ENCODE results near the gene RBPMS2.

RBPMS2 gene

DNA sequence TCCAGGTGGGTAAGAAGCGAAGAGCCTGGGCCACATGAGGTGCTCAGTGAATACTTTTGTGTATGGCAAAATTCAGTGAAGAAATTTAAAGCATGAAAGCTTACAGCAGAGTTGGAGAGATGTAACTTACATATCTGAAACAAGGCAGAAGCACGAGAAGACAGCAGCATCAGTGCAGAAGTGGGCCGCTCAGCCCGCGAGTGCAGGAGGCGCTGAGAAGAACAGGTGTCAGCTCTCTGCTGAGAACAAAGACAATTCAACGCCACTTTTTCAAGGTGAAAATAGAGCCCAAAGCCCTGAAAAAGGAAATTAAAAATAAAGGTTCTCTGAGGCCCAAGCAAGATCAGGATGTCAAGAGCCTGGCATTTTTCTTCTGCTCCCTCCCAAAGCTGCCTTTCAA, 58.3 kb downstream of the RBPMS2 start:
- DNase-seq = no peak

GRCh38 chr15:64716452-64716851, 58.9 kb downstream of the RBPMS2 start:
- DNase-seq = no peak

DNA sequence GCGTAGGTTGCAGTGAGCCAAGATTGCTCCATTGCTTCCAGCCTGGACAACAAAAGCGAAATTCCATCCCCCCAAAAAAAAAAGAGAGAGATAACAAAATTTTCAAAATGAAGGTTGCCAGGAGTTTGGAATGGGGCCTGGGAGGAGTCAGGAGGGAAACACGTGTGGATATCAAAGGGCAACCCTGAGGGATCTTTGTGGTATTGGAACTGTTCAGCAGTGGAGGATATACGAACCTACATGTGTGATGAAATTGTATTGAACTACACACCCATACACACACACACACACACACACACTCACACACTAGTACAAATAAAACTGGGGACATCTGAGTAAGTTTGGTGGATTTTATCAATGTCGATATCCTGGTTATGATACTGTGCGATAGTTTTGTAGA, 61.8 kb downstream of the RBPMS2 start:
- DNase-seq = no peak

DNA sequence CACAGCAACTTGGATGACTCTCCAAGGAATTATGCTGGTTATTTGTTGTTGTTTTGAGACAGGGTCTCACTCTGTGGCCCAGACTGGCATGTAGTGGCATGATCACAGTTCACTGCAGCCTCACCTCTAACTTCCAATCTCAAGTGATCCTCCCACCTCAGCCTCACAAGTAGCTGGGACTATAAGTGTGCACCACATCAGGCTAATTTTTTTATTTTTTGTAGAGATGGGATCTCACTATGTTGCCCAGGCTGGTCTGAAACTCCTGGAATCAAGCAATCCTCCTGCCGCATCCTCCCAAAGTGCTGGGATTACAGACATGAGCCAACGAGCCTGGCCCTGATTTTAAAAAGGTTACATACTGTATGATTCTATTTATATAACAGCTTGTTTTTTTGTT, 63.0 kb downstream of the RBPMS2 start:
- DNase-seq = no peak

GRCh38 chr15:64710676-64711428, 64.5 kb downstream of the RBPMS2 start:
- no peak for DNase-seq

DNA sequence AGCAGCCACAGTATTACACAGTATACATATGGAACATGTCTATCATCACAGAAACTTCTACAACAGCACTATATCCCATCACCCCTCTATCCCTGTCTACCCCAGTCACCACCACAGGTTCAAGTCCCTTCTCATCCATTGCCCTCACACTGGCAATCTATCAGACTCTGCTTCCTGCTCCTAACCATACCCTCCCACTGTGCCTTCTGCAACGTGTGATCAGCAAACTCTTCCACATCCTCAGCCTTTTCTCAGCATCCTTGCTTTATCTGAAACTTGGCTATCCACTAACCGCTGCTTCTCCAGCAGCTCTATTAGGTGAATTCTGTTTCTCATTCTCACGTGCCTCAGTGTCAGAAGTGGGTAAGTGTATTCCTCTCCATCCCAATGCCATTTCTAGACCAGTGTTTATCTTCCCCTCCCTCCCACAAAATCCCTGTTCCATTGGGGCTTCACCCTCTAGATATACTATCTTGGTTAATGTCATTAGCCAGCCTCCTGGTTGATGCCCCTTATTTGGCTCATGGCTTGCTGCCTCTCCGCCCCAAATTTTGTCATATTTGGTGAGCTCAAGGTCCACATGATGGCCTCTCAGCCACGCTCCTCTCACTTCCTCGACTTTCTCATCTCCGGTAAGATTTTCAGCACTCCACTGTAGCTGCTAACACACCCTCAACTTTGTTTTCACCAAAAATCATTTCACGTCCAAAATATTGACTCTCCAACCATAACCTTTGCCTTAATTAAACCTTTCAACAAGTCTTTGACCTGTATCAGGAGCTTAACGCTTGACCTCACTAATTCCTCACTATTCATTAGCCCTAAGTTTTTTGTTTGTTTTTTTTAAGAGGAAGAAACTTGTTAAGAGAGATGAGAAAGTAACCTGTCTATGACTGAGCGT, 69.1 kb downstream of the RBPMS2 start:
- DNase-seq = no peak

DNA sequence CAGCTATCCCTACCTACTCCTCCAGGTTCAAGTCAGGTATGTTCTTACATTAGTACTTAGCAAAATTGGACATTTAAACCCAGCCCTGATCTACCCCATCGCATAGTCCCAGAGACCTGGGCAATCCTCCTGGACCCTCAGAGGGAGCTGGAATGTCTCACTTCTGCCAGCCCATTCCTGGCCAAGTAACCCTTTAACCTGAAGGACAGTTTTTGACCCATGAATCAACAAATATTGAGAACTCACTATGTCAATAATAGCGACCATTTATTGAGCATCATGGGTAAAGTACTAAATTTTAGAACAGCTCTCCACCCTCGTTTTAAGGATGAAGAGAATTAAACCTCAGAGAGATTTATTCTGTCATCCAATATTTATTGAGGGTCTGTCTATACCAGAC, 70.4 kb downstream of the RBPMS2 start:
- no peak for DNase-seq

GRCh38 chr15:64703632-64703959, 71.8 kb downstream of the RBPMS2 start:
- no peak for DNase-seq

- peak; percentile 98 for DNase-seq
Measured at GRCh38 chr15:64702816-64703631, 72.4 kb downstream of the RBPMS2 start.

DNA sequence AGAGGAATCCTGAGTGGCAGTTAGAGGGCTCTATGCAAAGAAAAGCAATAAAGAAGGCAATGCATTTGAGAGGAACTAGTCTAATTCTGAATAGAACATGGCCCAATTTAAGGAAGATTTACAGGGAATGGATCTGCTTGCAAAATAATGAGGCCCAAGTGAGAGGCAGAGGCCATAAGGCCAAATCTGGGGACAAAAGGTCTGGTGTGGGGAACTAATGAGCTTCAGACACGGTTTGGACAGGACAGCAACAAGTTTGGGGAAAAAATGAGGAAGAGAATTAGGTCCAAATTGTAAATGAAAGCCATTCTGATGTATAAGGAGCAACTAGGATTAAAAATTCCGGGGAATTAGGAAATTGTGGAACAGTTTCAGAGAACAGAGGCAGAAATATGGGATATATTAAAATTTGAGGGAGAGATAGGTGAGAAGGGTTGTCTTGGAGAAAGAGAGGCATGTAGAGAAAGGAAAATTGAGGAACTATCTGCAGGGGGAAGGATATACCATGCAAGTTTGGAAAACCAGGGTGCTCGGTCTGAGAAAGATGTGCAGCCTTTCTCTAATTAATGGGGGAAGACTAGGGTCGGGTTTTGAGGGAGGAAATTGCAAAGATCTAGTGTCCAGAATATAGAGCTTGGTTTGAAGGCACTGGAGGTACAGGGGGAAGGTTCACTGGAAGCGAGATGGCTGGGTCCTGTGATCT, 73.8 kb downstream of the RBPMS2 start:
- DNase-seq = no peak

GRCh38 chr15:64701051-64701450, 74.3 kb downstream of the RBPMS2 start:
- no peak for DNase-seq

GRCh38 chr15:64699751-64700388, 75.5 kb downstream of the RBPMS2 start:
- DNase-seq = no peak

GRCh38 chr15:64698823-64699222, 76.6 kb downstream of the RBPMS2 start:
- no peak for DNase-seq

DNA sequence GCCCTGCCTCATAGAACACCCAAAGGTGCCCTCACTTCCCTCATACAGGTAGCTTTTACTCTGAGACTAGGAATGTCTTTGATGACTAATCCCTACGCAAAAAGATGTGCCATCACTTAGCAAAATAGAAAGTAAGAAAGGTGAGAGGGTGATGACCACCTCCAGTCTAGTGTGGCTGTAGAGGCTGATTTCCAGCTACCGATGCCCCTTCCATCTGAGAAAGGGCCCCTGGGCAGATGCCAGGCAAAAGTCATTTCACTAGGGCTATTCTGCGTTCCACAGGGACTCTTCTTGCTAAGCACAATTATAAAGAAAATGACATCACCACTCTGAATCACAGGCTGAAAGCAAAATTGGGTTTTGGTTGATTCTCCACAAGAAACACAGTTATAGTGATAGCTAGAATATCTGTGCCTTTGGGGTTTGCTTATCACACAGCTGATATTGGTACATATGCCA, 77.4 kb downstream of the RBPMS2 start:
- peak; percentile 70 for DNase-seq

- DNase-seq = no peak
Measured at GRCh38 chr15:64696481-64696880, 78.9 kb downstream of the RBPMS2 start.

DNA sequence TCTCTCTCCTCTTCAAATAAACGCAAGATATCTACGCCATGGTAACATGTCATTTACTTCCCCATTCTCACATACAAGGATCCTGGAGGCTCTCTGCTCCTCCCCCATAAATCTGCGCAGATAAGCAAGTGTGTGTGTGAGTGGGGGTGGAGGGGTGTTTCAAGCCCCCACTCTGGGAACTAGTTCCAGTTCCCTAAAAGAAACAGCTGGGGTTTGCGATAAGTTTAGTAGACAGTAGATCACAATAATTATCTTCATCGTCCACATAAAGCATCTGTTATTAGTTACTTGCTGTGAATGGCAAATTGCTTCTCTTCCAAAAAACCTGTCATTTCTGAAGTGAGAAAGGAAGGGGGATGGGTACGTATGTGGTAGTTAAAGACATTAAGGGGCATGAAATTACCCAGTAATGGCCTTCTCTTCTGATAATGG, 79.8 kb downstream of the RBPMS2 start:
- no peak for DNase-seq

DNA sequence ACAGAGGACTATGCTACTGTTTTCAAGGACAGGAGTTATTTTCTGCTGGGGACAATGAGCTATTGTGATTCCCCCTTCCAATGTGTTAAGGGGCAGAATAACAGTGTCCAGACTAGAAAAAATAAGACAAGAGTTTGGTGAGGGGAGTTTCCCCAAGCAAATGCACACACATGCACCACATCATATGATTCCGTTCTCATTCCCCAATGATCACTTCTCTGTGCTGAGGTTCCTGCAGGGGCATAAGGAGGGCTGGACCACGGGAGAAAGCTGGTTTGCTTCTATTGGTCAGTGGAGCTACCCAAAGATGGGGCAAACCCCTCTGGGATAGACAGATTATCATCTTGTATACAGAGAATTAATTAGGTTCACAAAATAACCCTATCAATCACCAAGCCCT, 80.6 kb downstream of the RBPMS2 start:
- DNase-seq = no peak

GRCh38 chr15:64693134-64693533, 82.3 kb downstream of the RBPMS2 start:
- no peak for DNase-seq

DNA sequence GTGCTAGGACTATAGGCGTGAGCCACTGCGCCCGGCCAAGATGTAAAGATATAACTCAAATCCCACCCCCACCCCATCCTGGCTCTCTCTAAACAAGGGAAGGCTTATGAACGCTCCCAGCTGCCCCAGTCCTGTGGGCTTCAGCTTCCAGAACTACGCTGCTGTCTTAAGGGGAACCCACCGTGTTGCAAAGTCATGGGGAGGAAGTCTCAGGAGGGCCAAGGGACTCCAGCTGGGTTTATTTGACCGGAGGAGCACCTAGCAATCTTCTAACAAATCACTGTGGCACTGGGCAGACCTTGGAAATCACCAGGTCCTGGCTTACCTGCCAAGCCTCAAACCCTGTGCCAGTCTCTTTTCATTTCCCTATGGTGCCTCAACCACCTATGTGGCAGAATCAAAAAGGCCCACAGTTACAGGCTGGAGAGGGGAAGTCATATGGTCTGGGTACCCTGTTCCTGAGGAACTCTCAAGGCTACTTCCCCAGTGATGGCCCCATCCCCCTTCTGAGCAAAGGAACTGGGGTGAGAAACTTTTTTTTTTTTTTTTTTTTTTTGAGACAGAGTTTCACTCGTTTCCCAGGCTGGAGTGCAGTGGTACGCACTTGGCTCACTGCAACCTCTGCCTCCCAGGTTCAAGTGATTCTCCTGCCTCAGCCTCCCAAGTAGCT, 83.4 kb downstream of the RBPMS2 start:
- DNase-seq = no peak

DNA sequence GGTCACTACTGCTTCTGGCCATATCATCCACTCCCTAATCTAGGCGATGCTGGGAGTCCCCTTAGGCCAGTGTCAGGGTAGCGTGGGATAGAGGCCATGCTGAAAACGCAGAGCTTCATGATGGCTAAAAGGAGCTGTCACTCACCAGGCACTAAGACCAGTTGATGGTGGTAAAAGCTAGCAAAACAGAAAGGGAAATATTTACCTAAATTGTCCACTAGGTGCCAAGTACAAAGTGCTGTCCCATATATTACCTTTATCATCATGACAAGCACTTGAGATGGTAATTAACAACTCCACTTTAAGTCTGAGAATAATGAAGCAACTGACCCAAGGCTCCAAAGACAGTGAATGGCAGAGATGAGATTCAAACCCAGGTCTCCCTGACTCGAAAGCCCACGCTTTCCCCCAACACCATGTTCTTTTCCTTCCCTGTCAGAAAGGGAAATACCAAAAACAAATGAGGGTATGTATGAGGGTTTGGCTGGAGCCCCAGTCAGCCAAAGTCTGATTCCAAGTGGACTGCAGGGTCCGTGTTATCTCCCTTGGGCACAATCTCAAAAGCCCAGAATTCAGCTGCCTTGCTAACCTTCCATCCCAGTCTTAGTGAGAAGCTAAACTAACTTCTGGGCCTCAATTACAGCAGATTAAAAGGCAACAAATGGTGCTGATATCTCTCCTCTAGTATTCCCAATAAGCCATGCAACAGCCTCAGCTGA, 84.7 kb downstream of the RBPMS2 start:
- no peak for DNase-seq

DNA sequence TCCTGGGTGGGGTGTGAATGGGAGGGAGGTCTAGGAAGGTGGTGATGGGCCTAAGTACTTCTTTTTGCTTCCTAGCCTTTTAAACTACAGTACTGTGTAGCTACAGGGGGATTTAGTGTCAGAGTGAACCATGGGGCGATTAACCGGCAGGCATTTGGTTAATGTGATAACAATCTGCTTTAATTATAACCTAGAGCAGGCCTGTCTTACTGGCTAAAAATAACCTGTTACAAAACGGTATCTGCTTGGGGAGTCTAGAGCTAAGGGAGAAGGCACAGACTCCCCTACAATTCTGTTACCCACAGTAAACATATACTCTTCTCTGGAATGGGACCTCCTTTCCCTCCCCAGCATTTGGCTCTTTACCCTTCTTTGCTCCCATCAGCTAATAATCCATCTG, 85.4 kb downstream of the RBPMS2 start:
- DNase-seq = no peak
